GM19351 (cell line): Measurements from ENCODE around the gene VPS13D.

ENCODE experiments used
- ATAC-seq: cut with Tn5 transposase; IDR thresholded peaks from one replicate; pipeline ENCODE4 v1.9.1; 2021; ENCODE audit warnings: mild to moderate bottlenecking, moderate library complexity; ENCODE audit not compliant: unreplicated experiment

The VPS13D gene

DNA sequence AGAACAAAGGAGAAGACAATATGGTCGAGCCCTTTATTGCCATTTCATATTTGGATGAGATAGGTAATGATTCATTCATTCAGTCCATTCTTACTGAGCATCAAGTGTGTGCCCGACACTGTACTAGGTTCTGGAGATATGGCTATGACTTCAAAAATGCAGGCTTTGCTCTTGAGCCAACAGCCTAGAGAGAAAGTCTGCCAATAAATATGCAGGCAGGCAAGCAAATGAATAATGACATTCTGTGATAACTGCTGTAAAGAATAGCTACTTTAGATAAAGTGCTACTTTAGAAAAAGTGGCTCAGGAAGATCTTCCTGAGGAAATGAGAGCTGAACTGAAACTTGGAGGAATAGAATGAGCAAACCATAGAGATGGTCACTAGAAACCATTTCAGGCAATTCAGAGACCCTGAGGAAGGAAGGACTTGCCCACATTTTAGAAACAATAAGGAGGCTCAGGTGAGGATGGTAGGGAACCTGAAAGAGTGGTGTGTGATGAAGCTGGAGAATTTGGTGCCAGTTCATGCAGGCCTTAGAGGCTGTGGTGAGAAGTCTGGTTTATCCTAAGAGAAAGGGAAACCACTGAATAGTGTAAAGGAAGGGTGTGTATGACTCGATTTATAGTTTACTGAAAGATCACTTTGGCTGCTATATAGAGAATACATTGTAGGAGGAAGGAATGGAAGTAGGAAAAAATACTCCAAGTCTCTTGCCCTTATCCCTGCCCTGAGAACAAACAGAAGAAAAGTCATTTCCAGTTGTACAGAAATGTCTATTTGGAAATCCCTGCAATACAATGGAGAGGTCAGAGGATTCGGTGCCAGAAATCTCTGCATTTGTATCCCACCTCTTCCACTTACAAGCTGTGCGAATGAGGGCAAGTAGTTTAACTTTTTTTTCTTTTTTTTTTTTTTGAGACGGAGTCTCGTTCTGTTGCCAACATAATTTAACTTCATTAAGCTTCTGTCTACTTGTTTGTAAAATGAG is 167.9 kb downstream of the VPS13D start:
- ATAC-seq = no peak

DNA sequence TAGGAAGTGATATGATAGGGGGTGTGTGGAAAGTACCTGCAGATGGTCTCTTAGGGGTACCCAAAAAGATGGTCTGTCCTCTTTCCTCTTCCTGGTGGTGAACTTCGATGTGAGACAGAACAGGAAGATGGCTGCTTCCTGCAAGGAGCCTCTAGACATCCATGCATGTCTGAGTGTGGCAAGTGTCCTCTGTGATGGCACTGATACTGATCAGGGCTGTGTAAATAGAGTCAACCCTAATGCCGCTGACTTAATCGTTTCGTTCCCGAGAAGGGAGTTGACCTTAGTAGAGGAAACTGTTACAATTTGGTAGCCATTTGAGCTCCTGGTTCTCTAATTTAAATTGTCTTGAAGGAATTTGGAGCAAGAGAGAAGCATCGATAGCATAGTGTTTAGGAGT is 168.6 kb downstream of the VPS13D start:
- no peak for ATAC-seq

DNA sequence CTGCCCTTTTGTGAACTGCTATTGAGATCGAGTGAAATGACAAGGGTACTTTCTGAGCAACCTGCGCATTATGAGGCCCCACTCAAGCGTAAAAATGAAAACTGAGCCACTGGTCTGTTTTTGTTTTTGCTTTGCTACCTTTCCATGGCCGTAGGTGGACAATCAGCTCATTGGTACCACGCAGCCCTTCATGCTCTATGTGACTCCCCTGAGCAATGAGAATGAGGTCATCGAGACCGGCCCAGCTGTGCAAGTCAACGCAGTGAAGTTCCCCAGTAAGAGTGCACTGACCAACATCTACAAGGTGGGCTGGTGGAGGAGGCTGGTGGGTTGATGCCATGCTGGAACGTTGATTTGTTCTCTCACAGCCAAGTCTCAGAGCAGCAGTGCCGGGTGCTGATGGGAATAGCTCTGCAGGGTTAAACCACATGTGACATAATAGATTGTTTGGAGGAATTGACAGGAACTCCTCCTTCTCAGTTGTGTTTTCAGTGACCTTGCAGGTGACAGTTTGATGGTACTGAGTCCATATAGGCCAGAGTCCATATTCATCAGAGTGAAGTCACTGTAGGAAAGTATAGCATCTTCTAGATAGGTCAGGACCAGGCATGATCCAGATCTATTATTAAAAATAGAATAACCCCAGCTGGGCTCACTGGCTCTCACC is 170.3 kb downstream of the VPS13D start:
- no peak for ATAC-seq

DNA sequence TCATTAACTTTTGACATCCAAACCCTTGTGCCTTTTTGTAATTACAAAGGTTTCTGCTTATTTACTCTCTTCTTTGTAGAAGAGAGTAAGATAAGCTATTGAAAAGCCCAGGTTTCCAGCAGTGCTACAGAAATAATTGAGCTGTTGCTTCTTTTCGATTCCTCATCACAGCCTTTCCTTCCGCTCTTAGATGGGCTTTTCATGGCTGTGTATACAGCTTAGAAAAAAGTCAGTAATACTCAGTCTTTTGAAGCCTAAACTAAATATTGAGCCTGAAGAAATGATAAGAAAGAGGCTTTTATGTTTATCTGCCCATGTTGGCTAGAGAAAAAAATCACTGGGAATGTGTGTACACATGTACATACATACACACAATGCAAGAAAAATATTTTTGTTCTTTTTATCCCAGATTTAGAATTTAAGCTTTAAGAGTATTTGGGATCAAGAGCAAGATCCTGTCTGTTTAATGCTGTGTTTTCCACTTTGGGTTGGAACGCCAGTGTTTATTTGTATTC is 172.4 kb downstream of the VPS13D start:
- ATAC-seq = no peak

DNA sequence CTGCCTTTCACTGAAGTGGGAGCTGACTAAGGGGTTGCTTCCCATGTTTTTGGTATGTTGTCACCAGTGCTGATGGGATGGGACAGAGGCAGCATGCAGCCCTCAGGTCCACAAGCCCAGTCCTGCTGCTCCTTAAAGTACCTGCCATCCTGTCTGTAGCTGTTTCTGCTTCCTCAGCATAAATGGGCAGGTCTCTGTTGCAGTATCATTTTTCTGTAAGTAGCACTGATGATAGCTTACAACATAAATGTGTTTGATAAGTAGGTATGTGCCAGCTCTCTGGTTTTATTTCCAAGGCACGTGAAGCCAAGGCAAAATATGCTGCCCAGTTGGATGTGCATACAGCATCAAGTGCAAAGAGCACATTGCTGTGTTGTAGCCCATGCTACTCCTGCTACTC is 173.0 kb downstream of the VPS13D start:
- no peak for ATAC-seq

DNA sequence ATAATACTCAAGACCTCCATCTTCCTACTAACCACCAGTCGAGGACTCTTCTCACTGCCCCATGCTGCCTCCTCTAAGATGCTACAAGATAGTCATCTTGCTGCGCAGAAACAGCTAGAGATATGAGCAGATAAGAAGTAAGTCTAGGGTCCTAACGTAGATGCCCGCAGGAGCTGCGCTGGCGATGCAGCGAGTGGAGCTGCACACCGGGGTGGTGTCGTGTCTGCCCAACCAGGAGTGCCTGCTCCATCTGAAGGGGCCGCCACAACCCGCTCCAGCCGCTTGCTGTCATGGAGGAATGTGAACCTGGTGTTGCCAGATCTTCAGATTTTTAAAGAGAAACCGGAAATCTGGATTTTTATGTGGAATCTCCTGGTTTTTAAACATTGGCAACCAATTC is 175.1 kb downstream of the VPS13D start:
- no peak for ATAC-seq

DNA sequence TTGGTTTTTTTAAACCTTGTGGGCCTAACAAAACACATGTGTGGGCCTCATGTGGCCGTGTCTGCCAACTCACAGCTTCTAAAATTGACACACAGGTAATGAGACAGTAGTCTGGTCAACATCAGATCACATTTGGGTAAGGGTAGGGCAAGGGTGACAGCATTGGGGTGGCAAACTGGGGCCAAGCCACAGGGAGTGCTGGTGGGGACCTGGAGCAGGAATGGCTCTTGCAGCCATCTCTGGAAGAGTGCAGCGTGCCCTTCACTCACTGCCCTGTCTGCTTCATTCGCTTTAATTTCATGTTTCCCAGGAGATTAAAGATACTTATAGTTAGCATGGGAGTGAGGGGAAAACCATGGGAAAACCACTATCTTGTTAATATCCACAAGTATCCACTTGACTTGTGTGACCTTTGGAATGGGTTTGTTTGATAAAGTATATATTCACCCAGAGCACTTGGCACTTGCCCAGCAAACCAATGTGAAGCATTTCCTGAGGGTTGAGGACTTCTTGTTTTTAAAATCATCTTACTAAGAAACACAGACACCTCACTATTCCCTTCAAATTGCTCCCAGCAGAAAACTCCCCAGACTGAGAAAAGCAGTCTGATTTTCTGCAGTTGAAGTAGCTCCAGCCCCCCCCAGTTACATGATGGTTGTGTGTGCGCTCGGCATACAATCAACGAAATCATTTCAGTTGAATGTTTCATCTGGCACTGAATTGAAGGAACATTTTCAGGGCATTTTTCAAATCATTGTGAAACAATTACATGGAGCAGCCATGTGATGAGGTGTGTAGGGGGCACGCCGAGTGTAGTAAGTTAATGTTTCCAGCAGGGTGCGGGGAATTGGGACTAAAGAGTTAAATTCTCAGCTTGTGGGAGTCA is 175.7 kb downstream of the VPS13D start:
- ATAC-seq = no peak

DNA sequence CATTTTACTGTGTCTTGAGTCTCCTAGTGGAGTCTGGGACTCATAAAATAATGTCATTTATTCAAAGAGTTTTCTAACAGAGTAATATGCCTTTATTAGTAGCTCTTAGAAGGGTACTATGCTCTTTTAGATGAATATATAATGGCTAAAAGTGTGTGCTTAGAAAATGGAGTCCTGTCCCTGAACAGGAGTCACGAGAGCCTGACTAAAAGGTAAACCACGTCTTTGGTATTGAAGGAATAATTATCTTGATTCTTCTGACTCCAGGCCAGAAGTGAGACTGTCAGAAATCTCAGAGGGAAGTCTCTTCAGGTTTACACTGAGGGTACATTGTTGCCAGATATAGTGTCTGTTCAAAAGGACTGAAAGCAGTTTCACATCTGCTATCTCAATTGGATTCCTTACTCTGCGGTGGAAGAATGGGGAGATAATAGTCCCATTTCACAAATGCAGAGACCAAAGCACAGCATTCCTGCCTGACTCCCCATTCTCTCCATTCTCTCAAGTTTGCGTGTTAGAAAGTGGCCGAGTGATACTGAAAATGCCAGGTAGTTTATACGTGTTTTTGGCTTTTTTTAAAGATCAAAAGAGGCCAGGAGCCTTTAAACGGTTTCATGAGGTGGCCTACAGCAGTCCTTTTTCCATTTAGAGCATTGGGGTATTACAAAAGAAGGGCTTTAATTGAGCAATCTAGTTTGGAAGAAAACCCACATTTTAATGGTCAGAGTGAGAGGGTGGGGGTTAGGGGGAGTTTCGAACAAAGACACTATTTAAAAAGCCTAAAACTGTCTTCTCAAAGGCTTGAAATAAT is 176.6 kb downstream of the VPS13D start:
- ATAC-seq = no peak

DNA sequence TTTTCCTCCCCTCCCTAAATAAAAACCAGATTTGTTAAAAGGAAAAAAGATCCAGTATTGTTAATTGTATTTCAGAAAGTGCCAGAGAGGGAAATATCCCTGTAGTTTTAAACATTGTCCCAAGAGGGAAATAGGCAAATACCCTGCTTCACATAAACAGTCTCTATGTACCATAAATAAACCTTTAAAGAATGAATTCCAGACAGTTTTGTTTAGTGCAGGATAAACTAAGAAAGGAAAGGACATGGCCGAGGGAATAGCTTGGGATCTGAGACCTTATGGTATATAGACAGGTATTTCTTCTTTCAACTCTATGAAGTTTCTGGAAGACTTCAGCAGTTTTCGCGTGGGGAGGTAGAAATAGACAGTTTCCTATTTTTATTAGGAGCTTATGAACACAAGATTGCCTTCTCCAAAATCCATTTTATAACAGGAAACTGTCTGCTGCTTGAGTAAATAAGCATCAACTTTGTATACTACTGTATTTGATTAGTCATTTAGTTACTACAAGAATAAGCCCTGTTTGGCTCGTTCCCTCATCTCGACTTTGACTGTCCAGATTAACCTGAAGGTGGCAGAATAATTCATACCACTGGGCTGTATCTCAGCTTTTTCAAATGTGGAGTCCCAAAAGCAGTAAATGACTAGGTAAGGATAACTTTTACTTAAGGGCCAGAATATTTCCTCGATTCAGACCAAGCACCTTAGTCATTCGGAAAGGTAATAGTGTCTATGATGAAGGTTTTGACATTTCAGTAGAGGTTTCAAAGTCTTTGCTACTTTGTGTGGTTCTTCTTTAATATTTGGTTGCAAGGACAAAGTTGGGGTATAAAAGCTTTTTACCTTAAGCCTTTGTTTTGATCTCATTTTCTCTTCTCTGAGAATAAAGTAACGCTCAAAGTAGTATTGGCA is 177.5 kb downstream of the VPS13D start:
- no peak for ATAC-seq

DNA sequence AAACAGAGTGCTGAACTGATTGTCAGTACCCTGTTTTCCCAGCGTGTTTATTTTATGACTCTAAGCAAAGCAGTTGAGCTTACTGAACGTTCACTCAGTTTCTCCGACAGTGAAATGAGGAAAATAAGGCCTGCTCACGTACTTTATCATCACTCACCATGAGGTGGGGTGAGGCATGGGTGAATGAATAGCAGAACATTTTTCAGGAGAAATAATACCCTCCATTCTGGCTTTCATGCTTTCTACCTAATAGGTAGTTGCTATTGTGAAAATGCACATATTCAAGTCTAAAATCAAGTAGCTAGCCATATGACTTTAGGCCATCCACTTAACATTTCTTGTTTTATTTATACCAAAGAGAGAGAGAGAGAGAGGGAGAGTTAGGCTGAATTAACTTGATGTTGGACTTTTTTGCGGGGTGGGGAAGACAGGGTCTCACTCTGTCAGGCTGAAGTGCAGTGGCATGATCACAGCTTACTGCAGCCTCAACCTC is 178.2 kb downstream of the VPS13D start:
- ATAC-seq = no peak

DNA sequence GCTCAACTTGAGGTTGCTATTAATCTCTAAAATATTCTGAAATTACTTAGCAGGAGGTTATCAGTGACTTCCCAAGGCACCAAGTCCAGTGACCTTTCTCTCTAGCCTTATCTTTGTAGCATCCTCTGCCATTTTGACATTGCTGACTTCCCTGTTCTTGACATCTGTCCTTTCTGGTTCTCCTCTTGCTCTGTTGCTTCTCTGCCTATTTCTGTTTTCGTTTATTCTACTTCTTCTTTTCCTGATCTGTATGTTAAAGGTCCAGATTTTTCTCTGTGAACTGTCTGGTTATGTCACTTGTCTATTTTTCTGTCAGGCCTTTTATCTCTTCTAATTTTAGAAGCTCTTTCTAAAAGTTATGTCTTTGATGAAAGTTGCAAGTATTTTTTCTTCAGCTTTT is 178.8 kb downstream of the VPS13D start:
- ATAC-seq = no peak

DNA sequence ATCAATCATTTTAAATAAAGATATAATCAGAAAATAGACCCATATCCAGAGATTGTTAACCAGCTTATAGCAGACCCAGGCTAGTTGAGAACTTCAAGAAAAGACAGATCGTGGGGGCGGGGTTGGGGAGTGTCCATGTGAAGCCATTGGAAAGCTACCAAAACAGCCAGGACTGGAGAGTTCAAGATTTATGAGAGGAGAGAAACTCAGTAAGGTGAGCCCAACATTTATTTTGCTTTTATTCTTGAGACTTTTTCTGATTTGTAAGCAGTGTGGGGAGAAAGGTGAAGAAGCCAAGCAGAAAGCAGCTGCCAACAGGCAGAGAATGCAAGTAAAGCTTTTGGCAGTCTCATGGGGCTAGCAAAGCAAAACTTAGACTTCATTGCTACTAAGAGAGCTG is 179.9 kb downstream of the VPS13D start:
- ATAC-seq = no peak

DNA sequence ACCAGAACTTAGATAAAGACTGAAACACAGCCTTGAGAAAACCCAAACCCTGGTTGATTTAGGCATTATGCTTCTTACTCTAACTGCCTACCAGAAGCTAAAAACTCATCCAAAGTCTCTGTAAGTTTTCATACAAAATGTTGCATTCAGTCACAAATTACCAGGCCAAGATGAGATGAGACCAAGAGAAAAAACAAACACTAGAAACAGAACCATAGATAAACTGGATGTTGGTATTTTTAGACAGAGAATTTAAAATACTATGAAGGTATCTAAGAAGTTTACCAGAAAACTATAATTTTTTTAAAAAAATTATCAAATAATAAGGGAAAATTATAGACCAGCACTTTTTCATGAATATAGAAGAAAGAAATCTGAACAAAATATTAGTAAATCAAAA is 180.5 kb downstream of the VPS13D start:
- no peak for ATAC-seq

DNA sequence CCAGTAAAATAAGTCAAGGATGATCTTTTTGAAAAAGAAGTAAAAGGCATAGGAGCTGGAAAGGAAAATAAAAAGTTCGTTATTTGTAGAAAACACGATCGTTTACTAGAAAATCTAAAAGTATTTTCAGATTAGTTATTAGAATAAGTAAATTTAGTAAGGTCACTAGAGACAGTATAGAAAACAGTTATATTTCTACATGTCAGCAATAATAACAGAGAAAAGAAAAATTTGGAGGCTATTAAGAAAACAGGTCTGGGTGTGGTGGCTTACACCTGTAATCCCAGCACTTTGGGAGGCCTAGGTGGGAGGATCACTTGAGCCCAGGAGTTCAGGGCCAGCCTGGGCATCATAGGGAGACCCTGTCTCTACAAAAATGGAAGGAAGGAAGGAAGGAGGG is 181.3 kb downstream of the VPS13D start:
- no peak for ATAC-seq

DNA sequence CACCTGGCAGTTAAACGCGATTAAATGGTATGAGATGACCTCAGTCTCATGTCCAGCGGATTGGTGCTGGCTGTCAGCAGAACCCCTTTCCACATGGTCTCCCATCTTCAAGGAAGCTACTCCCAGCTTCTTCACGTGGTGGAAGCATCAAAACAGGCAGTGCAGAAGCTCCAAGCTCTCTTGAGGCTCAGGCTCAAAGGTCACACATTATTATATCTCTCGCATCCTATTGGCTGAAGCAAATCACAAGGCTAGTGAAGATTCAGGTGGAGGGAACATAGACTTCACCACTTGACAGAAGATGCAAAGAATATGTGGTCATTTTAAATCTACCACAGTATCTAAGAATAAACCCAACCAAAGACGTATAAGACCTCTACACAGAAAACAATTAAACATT is 181.9 kb downstream of the VPS13D start:
- ATAC-seq = no peak

DNA sequence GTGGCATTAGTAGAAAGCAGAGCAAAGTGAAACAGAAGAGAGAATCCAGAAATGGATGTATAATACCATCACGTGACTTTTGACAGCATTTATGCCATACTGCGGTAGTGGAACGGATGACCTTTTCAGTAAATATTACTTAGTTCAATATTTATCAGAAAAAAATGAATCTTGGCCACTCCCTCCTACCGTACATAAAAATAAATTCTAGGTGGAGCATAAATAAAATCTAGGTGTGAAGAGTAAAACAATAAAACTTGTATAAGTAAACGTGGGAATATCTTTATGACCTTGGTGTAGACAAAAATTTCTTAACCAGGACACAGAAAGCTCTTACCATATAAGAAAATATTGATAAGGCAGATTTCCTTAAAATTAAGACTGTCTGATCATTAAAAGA is 182.6 kb downstream of the VPS13D start:
- ATAC-seq = no peak

DNA sequence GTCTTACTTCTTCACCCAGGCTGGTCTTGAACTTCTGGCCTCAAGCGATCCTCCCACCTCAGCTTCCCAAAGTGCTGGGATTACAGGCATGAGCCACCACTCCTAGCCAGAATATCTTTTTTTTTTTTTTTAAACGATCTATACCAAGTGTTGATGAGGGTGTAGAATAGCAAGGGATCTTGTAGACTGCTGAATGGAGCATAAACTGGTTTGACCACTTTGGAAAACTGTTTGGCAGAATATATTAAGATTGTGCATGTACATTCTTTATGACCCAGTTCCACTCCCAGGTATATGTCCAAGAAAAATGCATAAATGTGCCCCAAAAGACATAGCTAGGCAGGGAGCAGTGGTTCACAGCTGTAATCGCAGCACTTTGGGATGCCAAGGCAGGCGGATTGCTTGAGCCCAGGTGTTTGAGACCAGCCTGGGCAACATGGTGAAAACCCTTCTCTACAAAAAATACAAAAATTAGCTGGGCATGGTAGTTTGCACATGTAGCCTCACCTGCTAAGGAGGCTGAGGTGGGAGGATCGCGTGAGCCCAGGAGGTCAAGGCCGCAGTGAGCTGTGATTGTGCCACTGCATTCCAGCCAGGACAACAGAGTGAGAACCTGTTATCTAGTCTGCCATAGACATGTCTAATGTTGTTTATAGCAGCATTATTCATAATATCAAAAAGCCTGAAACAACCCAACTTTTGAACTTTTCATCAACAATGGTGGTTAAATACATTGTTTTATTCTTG is 184.0 kb downstream of the VPS13D start:
- ATAC-seq = no peak

DNA sequence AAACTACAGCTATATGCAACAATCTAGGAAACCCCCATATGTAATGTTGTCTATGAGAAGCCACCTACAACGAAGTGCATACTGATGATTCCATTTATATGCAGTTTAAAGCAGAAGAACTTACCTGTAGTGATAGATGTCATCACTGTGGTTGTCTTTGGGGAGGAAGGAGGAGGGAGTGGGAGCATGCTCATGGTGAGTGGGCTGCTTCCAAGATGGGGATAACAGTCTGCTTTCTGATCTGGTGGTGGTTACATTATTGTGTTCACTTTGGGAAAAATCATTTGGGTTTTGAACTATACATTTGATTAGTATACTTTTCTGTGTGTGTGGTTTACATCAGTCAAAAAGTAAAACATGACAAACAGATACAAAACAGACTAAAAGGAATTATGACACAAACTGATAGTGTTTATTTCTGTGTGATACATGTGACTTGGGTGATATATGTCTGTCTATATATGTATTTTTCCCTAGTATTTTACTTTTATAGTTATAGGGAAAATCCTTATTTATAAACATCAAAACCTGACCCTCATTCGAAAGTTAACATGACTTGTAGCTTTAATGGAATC is 184.7 kb downstream of the VPS13D start:
- ATAC-seq = no peak
